Measurements from ENCODE around the gene EXOC3L1.

GRCh38 chr16:67157106-67157748 is 32.7 kb downstream of the EXOC3L1 start:
- TF ChIP-seq, protein P1, sequence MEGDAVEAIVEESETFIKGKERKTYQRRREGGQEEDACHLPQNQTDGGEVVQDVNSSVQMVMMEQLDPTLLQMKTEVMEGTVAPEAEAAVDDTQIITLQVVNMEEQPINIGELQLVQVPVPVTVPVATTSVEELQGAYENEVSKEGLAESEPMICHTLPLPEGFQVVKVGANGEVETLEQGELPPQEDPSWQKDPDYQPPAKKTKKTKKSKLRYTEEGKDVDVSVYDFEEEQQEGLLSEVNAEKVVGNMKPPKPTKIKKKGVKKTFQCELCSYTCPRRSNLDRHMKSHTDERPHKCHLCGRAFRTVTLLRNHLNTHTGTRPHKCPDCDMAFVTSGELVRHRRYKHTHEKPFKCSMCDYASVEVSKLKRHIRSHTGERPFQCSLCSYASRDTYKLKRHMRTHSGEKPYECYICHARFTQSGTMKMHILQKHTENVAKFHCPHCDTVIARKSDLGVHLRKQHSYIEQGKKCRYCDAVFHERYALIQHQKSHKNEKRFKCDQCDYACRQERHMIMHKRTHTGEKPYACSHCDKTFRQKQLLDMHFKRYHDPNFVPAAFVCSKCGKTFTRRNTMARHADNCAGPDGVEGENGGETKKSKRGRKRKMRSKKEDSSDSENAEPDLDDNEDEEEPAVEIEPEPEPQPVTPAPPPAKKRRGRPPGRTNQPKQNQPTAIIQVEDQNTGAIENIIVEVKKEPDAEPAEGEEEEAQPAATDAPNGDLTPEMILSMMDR (IDR thresholded peaks at IDR 0.05) = no peak
- TF ChIP-seq POLR2A (IDR thresholded peaks at IDR 0.05) = no peak
